K562 (cell line): ENCODE results near the gene ISLR2. TPM values are rescaled to one million over a fixed set of nuclear protein-coding genes. Genes with fewer than 3 reads are reported as not detected.

Experiments
- ATAC-seq: fragments of 200-7000 bp; cut with Tn5 transposase; 3 replicates; pipeline ENCODE4 v1.9.1; 2020; ENCODE audit warnings: moderate library complexity
- BruUV-seq: library from RNA; stranded (reverse); fragments of 400-500 nt; replicated peaks from 2 replicates; lab custom pipeline; 2021; lab: Mats Ljungman, UMichigan
- CTCF ChIA-PET: fragments of 300-600 bp; formaldehyde crosslinking; extraction: SDS; loops from one replicate; lab custom pipeline; 2021; ENCODE audit warnings: low intra/inter-chr PET ratio; lab: Yijun Ruan, JAX
- POLR2A ChIA-PET: fragments of 300-600, 350-650 bp; sonication (Branson Sonifier 250); formaldehyde crosslinking; extraction: SDS; loops from one replicate; lab custom pipeline; 2021; ENCODE audit warnings: antibody characterized with exemption, inconsistent platforms; lab: Yijun Ruan, JAX
- DNase-seq, 4 experiments: peaks; one replicate each; pipeline versions ENCODE4 v3.0.0 to v3.0.0-alpha.2; 2011 to 2018; ENCODE audit warnings: low spot score in 3 of 4, mixed read lengths in 3 of 4; ENCODE audit errors: extremely low read depth in 1 of 4
- FAIRE-seq: peaks from 2 replicates; lab custom pipeline; 2011; peaks lifted over from hg19 to GRCh38; lab: Jason Lieb, UNC
- H2AFZ ChIP-seq: 2 replicates; pipeline ENCODE4 v1.6.0; 2011; ENCODE audit warnings: low read depth, low read length, control low read depth, inconsistent platforms
- H3K27ac ChIP-seq: fragments of 200-600 bp; 3 replicates; pipeline ENCODE4 v1.8.0; 2011; ENCODE audit warnings: low read depth, mild to moderate bottlenecking, control low read depth, inconsistent platforms, low read length, moderate library complexity, mixed read lengths; ENCODE audit errors: extremely low read depth
- H3K27me3 ChIP-seq, 2 experiments: fragments of 300-600 bp in 1 of 2; 2 replicates in 1 of 2; 3 replicates in 1 of 2; pipeline versions ENCODE4 v1.6.0 to v1.8.0; 2011; ENCODE audit warnings: inconsistent platforms in 2 of 2, low read length in 2 of 2, mild to moderate bottlenecking in 1 of 2, mixed read lengths in 1 of 2, moderate library complexity in 1 of 2; ENCODE audit not compliant: control insufficient read depth in 2 of 2, insufficient read depth in 2 of 2
- H3K36me3 ChIP-seq: fragments of 300-600 bp; 3 replicates; pipeline ENCODE4 v1.8.0; 2011; ENCODE audit warnings: mild to moderate bottlenecking, low read length, inconsistent platforms; ENCODE audit not compliant: control insufficient read depth, insufficient read depth
- H3K4me1 ChIP-seq, 2 experiments: fragments of 200-600 bp in 1 of 2; replicated peaks in 1 of 2; 2 replicates in 1 of 2; 3 replicates in 1 of 2; pipeline versions ENCODE4 v1.5.1 to v1.8.0; 2011; ENCODE audit warnings: inconsistent platforms in 2 of 2, low read length in 2 of 2, mild to moderate bottlenecking in 1 of 2, mixed read lengths in 1 of 2, moderate library complexity in 1 of 2; ENCODE audit not compliant: control insufficient read depth in 2 of 2, insufficient read depth in 2 of 2
- H3K4me2 ChIP-seq: 2 replicates; pipeline ENCODE4 v1.6.1; 2011; ENCODE audit warnings: low read length, control low read depth, inconsistent platforms, mixed read lengths; ENCODE audit not compliant: insufficient read depth
- H3K4me3 ChIP-seq: fragments of 200-600 bp; sonication (generic), shearing (Covaris generic); 2 replicates; pipeline ENCODE4 v1.5.1; 2016; ENCODE audit warnings: control low read depth, inconsistent platforms
- H3K79me2 ChIP-seq: fragments of 200-600 bp; 3 replicates; pipeline ENCODE4 v1.8.0; 2011; ENCODE audit warnings: low read length, inconsistent platforms; ENCODE audit not compliant: control insufficient read depth, insufficient read depth
- H3K9ac ChIP-seq, 2 experiments: 2 replicates each; pipeline versions ENCODE4 v1.6.0 to v1.6.1; 2011; ENCODE audit warnings: low read depth in 2 of 2, low read length in 2 of 2, control low read depth in 1 of 2, inconsistent platforms in 1 of 2, mild to moderate bottlenecking in 1 of 2, mixed read lengths in 1 of 2; ENCODE audit not compliant: insufficient read depth in 1 of 2
- H3K9me1 ChIP-seq: one replicate; pipeline ENCODE4 v1.6.0; 2011; ENCODE audit warnings: inconsistent platforms, mild to moderate bottlenecking, low read length, moderate library complexity; ENCODE audit not compliant: control insufficient read depth, insufficient read depth
- H3K9me3 ChIP-seq: replicated peaks from 2 replicates; pipeline ENCODE4 v1.5.1; 2011; ENCODE audit warnings: low read depth, low read length, inconsistent platforms; ENCODE audit not compliant: control insufficient read depth, insufficient read depth
- H4K20me1 ChIP-seq: replicated peaks from 2 replicates; pipeline ENCODE4 v1.6.1; 2011; ENCODE audit warnings: low read length, inconsistent platforms, mixed read lengths; ENCODE audit not compliant: control insufficient read depth, insufficient read depth
- BRCA1 ChIP-seq, 2 experiments: fragments of 450-650 bp in 1 of 2; sonication (generic) in 1 of 2; formaldehyde crosslinking in 1 of 2; IDR thresholded peaks; 2 replicates each; pipeline versions ENCODE4 v1.5.0 to v1.6.1; 2017 to 2020; ENCODE audit warnings: mild to moderate bottlenecking in 1 of 2, missing genetic modification reagents in 1 of 2
- CBX1 ChIP-seq: sonication (generic); IDR thresholded peaks from 2 replicates; pipeline ENCODE4 v1.6.1; 2016; ENCODE audit warnings: antibody characterized with exemption, low read depth, mild to moderate bottlenecking
- CHD4 ChIP-seq: fragments of 200-600 bp; sonication (generic); IDR thresholded peaks from 3 replicates; pipeline ENCODE4 v1.6.1; 2012; ENCODE audit warnings: low read depth, mild to moderate bottlenecking, mixed read lengths, low read length, inconsistent platforms; ENCODE audit not compliant: insufficient read depth, insufficient replicate concordance, poor library complexity, severe bottlenecking
- EZH2 ChIP-seq: IDR thresholded peaks from 2 replicates; pipeline ENCODE4 v1.6.1; 2012; ENCODE audit warnings: low read depth, mild to moderate bottlenecking, inconsistent platforms, low read length, borderline replicate concordance
- PKNOX1 ChIP-seq: fragments of 450-650 bp; IDR thresholded peaks from 2 replicates; pipeline ENCODE4 v1.6.1; 2016
- POLR3A ChIP-seq: IDR thresholded peaks from 2 replicates; pipeline ENCODE4 v1.6.1; 2011; ENCODE audit warnings: borderline replicate concordance, mild to moderate bottlenecking, moderate library complexity; ENCODE audit not compliant: insufficient read length, insufficient read depth; ENCODE audit errors: extremely low read depth
- XRCC3 ChIP-seq: fragments of 450-650 bp; IDR thresholded peaks from 2 replicates; pipeline ENCODE4 v1.6.1; 2017; ENCODE audit warnings: mild to moderate bottlenecking, moderate library complexity
- ZKSCAN3 ChIP-seq: fragments of 250-450 bp; sonication (Bioruptor Pico); IDR thresholded peaks from 2 replicates; pipeline ENCODE4 v1.4.0; 2020
- ZNF24 ChIP-seq: fragments of 450-650 bp; IDR thresholded peaks from 2 replicates; pipeline ENCODE4 v1.6.1; 2016
- ZNF445 ChIP-seq: fragments of 250-450 bp; sonication (Bioruptor Pico); IDR thresholded peaks from 2 replicates; pipeline ENCODE4 v1.4.0; 2020; ENCODE audit warnings: low read depth, mild to moderate bottlenecking, moderate library complexity
- ZNF696 ChIP-seq: fragments of 250-450 bp; sonication (Bioruptor Pico); conservative IDR thresholded peaks from 2 replicates; pipeline ENCODE4 v1.4.0; 2020; ENCODE audit warnings: mild to moderate bottlenecking, moderate library complexity
- ZNF778 ChIP-seq: fragments of 450-650 bp; formaldehyde crosslinking; IDR thresholded peaks from 2 replicates; pipeline ENCODE4 v1.4.0; 2020; ENCODE audit warnings: mild to moderate bottlenecking, moderate library complexity
- WGBS: fragments of 100-300 bp; shearing (Covaris generic); methylation state at CpG from one replicate; pipeline ENCODE4 v1.1.6; 2016; ENCODE audit warnings: low coverage, mixed read lengths; ENCODE audit not compliant: insufficient coverage; ENCODE audit errors: missing lambda C conversion rate; 5-methylcytosine and 5-hydroxymethylcytosine counted together
- in situ Hi-C: fragments of 300-500 bp; cut with MboI; formaldehyde crosslinking; loops from 4 replicates; pipeline ENCODE4 v1.15.0; 2018; ENCODE audit warnings: inconsistent platforms, mixed read lengths
- intact Hi-C: fragments of 100-400 bp; cut with micrococcal nuclease; formaldehyde crosslinking; loops from 2 replicates; pipeline ENCODE4 v1.14.2; 2022
- polyA plus RNA-seq, 8 experiments: library from polyadenylated mRNA; depleted of rRNA in 4 of 8; stranded (reverse) in 5 of 8; unstranded in 3 of 8; fragments of >200 nt; fragmentation: Nextera tagmentation in 2 of 8; fragmentation: Illumina TruSeq in 1 of 8; extraction: Ambion mirVana in 2 of 8; extraction: Trizol in 1 of 8; gene quantifications; 2 replicates each; pipeline versions ENCODE4 v1.2.1 to v1.2.3, GENCODE V29; 2011 to 2014; ENCODE audit warnings: inconsistent platforms in 1 of 8, missing spikeins in 1 of 8
- total RNA-seq, 7 experiments: library from RNA; depleted of rRNA in 6 of 7; stranded (reverse); fragments of >200 nt in 6 of 7; fragmentation: Illumina TruSeq in 2 of 7; extraction: Trizol in 2 of 7; gene quantifications; 2 replicates each; pipeline versions ENCODE4 v1.2.1 to v1.2.3, GENCODE V29; 2011 to 2021; ENCODE audit warnings: low replicate concordance in 1 of 7

ISLR2 gene
- total and polyA plus RNA-seq, 9 of the 15 experiments (the other 6 are each of a cell fraction or from before 2014, with no cell fraction given), result not detected

- TF ChIP-seq PKNOX1 (no peak), ZNF696 (CRISPR knock-in tag) (no peak), ZNF778 (CRISPR knock-in tag) (no peak), ZNF445 (no peak), CHD4 (no peak)
Observed at GRCh38 chr15:74128785-74129585, 1.4 kb upstream of the ISLR2 start (continued).

- 6% methylated on average over 36 of the region's 40 CpGs for WGBS
- H3K9me1 ChIP-seq, result no peaks in the 10 kb centered on the region
- H2AFZ ChIP-seq, result no peak overlapping the region
- H4K20me1 ChIP-seq, result no peaks in the 10 kb centered on the region; the same call in 1 of the 2 replicates
- H3K9ac ChIP-seq, result no peak overlapping the region
- no peak for ATAC-seq
- DNase-seq, result no peak
- peaks cover 38 to 60% of the 10 kb centered on the region in 2 experiments for H3K27me3 ChIP-seq
- in situ Hi-C loops, result loop anchor here (5.0 to 25.0 kb wide), 3 partner anchors 75 to 1158 kb away; partner anchors contain the start of gene GOLGA6D
- FAIRE-seq, result no peak
- CTCF ChIA-PET, result interaction anchor here (0.6 to 6.2 kb wide), 2 partner anchors 181 to 192 kb away, joined by 3 to 37 read pairs; no protein-coding TSS in a partner anchor
- H3K79me2 ChIP-seq, result no peaks in the 10 kb centered on the region
- H3K4me1 ChIP-seq, result peaks cover 0 to 28% of the 10 kb centered on the region in 2 experiments; a peak in 2 of 5 replicates
- H3K36me3 ChIP-seq, result no peaks in the 10 kb centered on the region
- POLR2A ChIA-PET, result interaction anchor here (0.5 to 0.6 kb wide), 2 partner anchors 163 to 226 kb away, joined by 3 read pairs; no protein-coding TSS in a partner anchor
- no TSS peak for BruUV-seq
- no peak for TF ChIP-seq ZKSCAN3
- no peak for TF ChIP-seq POLR3A
- no peak for TF ChIP-seq BRCA1 (IDR thresholded peaks at IDR 0.05)
- TF ChIP-seq BRCA1 (CRISPR knock-in tag; IDR thresholded peaks at IDR 0.05), result no peak
- TF ChIP-seq CBX1, result no peak
- no peak for TF ChIP-seq XRCC3
- no peak for TF ChIP-seq ZNF24
- peak; percentile 92; the same call in 1 of the 2 replicates for TF ChIP-seq EZH2
- TF ChIP-seq, all 486 proteins: peak for 1
- H3K27ac ChIP-seq, result no peak overlapping the region
- H3K4me2 ChIP-seq, result no peak overlapping the region
- no peaks in the 10 kb centered on the region for H3K9me3 ChIP-seq
- intact Hi-C loops, result no loop called here
- H3K4me3 ChIP-seq, result no peak overlapping the region
Observed at GRCh38 chr15:74129586-74130154, 716 bp upstream of the ISLR2 start.
